ENCODE measurements around the gene GFPT2.
"Not testable (repeated sequence)": the region's sequence is repeated elsewhere in the genome, so short reads cannot be mapped to it uniquely, and the experiment has no call there.

The GFPT2 gene

GRCh38 chr5:180304016-180304292, 49.2 kb downstream of the GFPT2 start:
- DNase-seq (ENCODE audit: low spot score), result no peak

GRCh38 chr5:180303226-180304015, 49.7 kb downstream of the GFPT2 start:
- DNase-seq (ENCODE audit: low spot score), result no peak

- no peak for DNase-seq (ENCODE audit: low spot score)
Measured at GRCh38 chr5:180302256-180302655, 50.9 kb downstream of the GFPT2 start.

GRCh38 chr5:180301253-180301652, 51.9 kb downstream of the GFPT2 start:
- DNase-seq (ENCODE audit: low spot score), result no peak

- no peak for DNase-seq (ENCODE audit: low spot score)
Measured at GRCh38 chr5:180299526-180299925, 53.6 kb downstream of the GFPT2 start.

- DNase-seq (ENCODE audit: low spot score), result not testable (repeated sequence)
Measured at GRCh38 chr5:180299014-180299413, 54.1 kb downstream of the GFPT2 start.

- DNase-seq (ENCODE audit: low spot score), result no peak
Measured at GRCh38 chr5:180297587-180298282, 55.4 kb downstream of the GFPT2 start.

- DNase-seq (ENCODE audit: low spot score), result no peak
Measured at GRCh38 chr5:180296771-180297170, 56.4 kb downstream of the GFPT2 start.

- no peak for DNase-seq (ENCODE audit: low spot score)
Measured at GRCh38 chr5:180294913-180295555, 58.1 kb downstream of the GFPT2 start.

GRCh38 chr5:180294411-180294810, 58.7 kb downstream of the GFPT2 start:
- no peak for DNase-seq (ENCODE audit: low spot score)

GRCh38 chr5:180291943-180292831, 60.9 kb downstream of the GFPT2 start, which contains the start of gene MAPK9:
TSS of gene MAPK9 (minus strand) at chr5:180292083. CDS start at chr5:180280561, 11,522 bp downstream.
- DNase-seq (ENCODE audit: low spot score), result peak; percentile 86

GRCh38 chr5:180291234-180291940, 61.7 kb downstream of the GFPT2 start:
- DNase-seq (ENCODE audit: low spot score), result peak; percentile 46

- DNase-seq (ENCODE audit: low spot score), result no peak
Measured at GRCh38 chr5:180290568-180291233, 62.4 kb downstream of the GFPT2 start.

GRCh38 chr5:180289966-180290365, 63.2 kb downstream of the GFPT2 start:
- no peak for DNase-seq (ENCODE audit: low spot score)

- DNase-seq (ENCODE audit: low spot score), result no peak
Measured at GRCh38 chr5:180289433-180289832, 63.7 kb downstream of the GFPT2 start.

- no peak for DNase-seq (ENCODE audit: low spot score)
Measured at GRCh38 chr5:180287868-180288267, 65.3 kb downstream of the GFPT2 start.

- DNase-seq (ENCODE audit: low spot score), result no peak
Measured at GRCh38 chr5:180287404-180287803, 65.7 kb downstream of the GFPT2 start.

- no peak for DNase-seq (ENCODE audit: low spot score)
Measured at GRCh38 chr5:180284149-180284548, 69.0 kb downstream of the GFPT2 start.

GRCh38 chr5:180283026-180283615, 70.0 kb downstream of the GFPT2 start:
- no peak for DNase-seq (ENCODE audit: low spot score)

GRCh38 chr5:180282281-180282680, 70.9 kb downstream of the GFPT2 start:
- no peak for DNase-seq (ENCODE audit: low spot score)
